Cardiac fibroblast (primary cell): Measurements from ENCODE around the gene UNC5B.
A peak's percentile ranks its signal among the peaks of the same experiment; 100 is the strongest.

Experiments used
- DNase-seq, 2 donors: peaks; one replicate each; pipeline versions ENCODE4 v3.0.0 to v3.0.0-alpha.2; 2010; ENCODE audit warnings: low read depth in 2 of 2
- H3K4me3 ChIP-seq, 2 donors: replicated peaks in 1 of 2; 1 replicate in 1 of 2; 2 replicates in 1 of 2; pipeline ENCODE4 v1.5.1; 2011; ENCODE audit warnings: low read depth in 2 of 2, low read length in 2 of 2, mild to moderate bottlenecking in 2 of 2, moderate library complexity in 1 of 2
- TF ChIP-seq, protein P1 (sequence below): IDR thresholded peaks from one replicate; pipeline ENCODE4 v1.5.1; 2011; ENCODE audit warnings: low read depth, mild to moderate bottlenecking, low read length, inconsistent platforms

UNC5B gene

DNA sequence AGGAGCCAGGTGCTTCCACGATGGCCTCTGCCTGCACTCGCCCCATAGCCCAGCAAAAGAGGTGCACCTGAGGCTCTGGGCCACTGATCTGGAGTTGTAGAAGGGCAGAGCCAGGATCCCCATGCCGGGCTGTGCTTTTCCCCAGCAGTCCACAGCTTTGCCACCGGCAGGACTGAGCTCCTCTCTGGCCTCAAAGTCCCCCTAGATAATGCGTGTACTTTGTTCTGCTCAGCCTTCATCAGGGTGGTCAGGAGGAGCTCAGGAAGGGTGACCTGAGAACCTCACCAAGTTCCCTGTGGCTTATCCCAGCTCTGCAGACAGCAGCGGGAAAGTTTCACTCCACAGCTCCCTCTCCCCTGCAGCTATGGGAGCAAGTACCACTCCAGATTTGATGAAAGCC, 27.9 kb upstream of the UNC5B start:
- DNase-seq = no peak
- TF ChIP-seq, protein P1, sequence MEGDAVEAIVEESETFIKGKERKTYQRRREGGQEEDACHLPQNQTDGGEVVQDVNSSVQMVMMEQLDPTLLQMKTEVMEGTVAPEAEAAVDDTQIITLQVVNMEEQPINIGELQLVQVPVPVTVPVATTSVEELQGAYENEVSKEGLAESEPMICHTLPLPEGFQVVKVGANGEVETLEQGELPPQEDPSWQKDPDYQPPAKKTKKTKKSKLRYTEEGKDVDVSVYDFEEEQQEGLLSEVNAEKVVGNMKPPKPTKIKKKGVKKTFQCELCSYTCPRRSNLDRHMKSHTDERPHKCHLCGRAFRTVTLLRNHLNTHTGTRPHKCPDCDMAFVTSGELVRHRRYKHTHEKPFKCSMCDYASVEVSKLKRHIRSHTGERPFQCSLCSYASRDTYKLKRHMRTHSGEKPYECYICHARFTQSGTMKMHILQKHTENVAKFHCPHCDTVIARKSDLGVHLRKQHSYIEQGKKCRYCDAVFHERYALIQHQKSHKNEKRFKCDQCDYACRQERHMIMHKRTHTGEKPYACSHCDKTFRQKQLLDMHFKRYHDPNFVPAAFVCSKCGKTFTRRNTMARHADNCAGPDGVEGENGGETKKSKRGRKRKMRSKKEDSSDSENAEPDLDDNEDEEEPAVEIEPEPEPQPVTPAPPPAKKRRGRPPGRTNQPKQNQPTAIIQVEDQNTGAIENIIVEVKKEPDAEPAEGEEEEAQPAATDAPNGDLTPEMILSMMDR = no peak
- H3K4me3 ChIP-seq = no peak overlapping the region

DNA sequence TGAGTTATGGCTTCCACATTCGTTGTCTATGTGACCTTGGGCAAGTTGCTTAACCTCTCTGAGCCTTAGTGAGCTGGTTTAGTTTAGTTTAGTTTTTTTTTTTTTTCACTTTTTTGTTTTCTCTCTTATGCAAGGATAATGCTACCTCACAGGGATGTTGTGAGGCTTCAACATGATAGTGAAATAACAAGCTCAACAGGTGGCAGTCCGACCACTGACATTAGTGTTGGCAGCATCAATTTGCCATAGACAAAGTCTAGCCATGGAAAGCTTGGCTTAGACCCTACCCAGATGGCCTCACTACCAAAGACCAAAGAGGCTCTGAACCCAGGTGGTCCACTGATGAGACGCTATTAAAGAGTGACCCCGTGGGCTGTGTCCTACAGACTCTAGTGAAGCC, 27.2 kb upstream of the UNC5B start:
- TF ChIP-seq, protein P1 = no peak
- no peak for DNase-seq
- no peak overlapping the region for H3K4me3 ChIP-seq

DNA sequence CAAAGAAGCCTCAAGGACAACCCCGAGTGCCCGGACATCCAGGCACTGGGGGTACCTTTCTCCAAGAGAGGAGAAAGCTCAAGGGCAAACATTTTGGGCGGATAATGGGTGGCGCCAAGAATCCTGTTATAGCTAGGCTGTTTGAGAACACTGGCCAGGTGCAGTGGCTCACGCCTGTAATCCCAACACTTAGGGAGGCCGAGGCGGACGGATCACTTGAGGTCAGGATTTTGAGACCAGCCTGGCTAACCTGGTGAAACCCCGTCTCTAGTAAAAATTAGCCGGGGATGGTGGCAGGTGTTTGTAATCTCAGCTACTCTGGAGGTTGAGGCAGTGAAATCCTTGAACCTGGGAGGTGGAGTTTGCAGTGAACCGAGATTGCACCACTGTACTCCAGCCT, 25.2 kb upstream of the UNC5B start:
- TF ChIP-seq, protein P1 = no peak

DNA sequence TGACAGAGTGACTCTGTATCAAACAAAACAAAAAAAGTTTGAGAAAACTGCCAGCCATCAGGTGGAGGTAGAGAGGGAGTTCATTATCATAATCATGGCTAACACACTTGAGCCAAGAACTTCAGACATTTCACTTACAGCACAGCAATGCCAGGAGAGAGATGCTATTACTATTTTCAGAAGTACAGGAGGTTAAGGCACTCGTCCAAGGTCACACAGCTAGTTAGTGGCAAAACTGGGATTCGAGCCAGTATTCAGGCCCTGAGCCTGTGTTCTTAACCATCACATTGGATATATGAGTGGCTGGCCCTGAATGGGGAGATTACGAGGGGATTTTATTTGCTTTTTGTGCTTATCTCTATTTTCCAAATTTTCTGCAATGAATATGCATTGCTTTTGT, 24.8 kb upstream of the UNC5B start:
- TF ChIP-seq, protein P1 = no peak
- H3K4me3 ChIP-seq = no peak overlapping the region
- peak; percentile 37 to 87 for DNase-seq

More for the DNA sequence above, 25.2 kb upstream of the UNC5B start:
- H3K4me3 ChIP-seq = no peak overlapping the region
- no peak for DNase-seq

DNA sequence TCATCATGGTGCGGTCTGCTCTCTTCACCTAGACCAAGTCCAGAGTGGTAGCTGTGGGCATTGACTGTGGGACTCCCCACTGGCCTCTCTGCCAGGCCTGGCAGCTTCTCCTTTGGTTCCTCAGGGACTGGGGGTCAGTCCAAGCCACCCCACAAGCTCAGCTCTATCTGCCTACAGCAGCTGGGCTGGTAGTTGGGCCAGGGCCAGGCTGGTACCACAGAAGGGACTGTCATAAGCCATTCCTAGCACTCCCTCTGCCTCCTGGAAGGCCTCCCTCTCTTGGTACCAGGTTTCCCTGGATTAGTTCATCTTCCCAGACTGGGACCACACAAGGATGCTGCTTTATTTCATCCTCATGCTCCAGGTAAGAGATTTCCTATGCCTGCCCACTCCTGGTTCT, 24.2 kb upstream of the UNC5B start:
- no peak for DNase-seq
- TF ChIP-seq, protein P1 = no peak
- no peak overlapping the region for H3K4me3 ChIP-seq

DNA sequence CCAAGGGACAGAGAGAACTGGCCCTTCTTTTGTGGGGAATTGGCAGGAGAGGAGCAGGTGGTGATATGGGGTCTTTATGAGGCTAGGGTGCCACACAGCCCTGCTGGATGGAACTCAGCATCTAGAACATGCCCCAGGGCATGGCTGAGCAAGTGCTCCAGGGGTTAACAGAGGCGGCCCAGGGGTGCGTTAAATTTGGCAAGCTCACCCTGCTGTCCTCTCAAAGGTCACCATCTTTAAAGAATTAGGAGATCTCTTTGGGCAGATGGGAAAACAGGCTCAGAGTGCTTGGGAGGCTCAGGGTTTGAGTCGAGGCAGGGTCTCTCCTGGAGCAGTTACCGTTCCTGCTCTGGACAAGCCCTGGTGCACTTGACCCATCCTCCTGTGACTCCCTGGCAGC, 21.4 kb upstream of the UNC5B start:
- TF ChIP-seq, protein P1 = no peak
- no peak overlapping the region for H3K4me3 ChIP-seq
- no peak for DNase-seq

DNA sequence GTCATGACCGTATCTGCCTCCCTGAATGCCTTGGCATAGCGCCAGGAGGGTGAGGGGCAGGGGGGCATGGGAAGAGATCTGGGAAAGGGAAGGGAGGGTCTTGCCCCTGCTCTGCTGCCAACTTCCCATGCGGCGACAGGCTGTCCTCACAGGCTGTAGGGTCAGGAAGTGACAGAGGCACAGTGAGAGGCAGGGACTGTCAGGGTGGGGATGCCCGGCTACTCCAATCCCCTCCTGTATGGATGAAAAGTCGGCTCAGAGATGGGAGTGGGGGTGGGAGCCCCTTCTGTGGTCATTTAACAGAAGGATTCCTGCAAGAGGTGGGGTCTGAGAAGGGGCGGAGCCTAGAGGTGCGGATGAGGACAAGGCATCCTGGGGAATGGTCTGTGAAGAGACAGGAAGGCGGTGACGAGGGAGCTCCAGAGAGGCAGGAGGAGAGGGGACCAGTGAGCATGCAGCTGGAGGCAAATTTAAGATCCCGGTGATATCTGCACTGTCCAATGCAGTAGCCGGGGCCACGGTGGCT, 20.8 kb upstream of the UNC5B start:
- DNase-seq = no peak
- H3K4me3 ChIP-seq = no peak overlapping the region
- TF ChIP-seq, protein P1 = no peak
